Fibroblast of gingiva (primary cell): ENCODE data around the gene ITGA7.

Experiments
- DNase-seq: peaks from one replicate; pipeline ENCODE4 v3.0.0-alpha.2; 2011; ENCODE audit warnings: low read depth

Gene ITGA7

GRCh38 chr12:55699471-55700055 is 8.1 kb downstream of the ITGA7 start:
- no peak for DNase-seq

DNA sequence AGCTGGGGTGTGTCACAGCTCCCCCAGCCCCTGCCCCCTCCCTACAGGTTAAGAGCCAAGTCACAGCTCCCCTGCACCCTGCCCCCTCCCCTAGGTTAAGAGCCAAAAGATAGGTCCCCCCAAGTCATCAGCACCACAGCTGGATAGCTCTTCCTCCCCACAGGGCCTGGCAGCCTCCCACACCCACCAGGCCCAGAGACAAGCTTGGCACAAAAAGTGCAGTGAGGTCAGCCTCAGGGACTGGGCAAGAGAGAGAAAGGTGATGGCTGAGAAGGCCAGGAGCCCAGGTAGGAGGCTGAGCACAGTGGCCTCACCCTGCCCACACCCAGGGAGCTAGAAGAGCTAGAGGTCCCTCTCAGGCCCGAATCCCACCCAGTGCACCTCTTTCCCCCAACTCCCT is 8.7 kb downstream of the ITGA7 start:
- no peak for DNase-seq

DNA sequence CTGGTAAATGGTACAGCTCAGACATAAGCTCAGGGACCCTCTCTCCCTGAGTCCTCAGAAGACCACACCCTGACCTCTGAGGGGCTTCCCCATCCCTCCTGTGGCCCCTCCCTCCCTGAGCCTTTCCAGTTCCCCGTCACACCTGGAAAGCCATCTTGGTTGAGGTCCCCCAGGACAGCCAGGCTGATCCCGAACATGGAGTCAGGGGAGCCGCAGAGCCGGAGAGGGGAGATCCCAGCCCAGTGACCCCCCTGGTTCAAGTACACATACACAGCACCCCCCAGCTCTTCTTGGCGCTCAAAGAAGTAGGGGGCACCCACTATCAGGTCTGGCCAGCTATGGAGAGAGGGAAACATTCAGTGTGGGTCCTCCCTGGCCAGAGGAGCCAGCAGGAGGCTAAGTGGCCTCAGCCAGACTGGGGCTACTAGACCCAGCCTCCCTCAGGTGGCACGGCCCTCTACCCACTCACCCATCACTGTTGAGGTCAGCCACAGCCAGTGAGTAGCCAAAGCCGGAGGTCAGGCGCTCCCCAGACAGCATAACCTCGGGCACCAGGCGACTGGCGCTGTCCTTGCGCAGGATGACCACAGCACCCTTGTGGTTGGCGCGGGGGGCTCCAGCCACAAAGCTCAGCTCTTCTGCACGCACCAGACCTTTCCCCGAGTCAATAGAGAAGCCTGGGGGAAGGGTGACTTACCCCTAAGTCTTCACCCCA is 9.3 kb downstream of the ITGA7 start:
- DNase-seq = no peak

GRCh38 chr12:55697686-55698085 is 10.0 kb downstream of the ITGA7 start:
- no peak for DNase-seq

- no peak for DNase-seq
These were observed 10.8 kb downstream of the ITGA7 start for GRCh38 chr12:55696796-55697462.

DNA sequence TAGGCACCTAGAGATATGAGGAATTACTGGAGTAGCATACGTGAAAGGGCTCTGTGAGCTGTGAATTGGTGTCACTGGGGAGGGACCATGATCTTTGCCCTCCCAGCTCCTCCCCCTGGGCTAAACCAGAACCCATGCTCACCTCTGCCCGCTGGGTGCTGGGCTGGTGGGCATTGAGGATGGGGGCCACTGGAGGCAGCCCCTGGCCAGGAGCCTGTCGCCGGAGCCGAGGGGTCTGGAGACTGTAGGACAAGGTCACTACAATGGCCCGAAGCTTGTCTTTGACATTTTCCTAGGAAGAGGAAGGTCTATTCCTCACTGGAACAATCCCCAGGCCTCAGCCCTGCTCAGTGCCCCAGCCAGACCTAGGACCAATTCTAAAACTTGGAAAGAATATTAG is 11.6 kb downstream of the ITGA7 start:
- DNase-seq = no peak

DNA sequence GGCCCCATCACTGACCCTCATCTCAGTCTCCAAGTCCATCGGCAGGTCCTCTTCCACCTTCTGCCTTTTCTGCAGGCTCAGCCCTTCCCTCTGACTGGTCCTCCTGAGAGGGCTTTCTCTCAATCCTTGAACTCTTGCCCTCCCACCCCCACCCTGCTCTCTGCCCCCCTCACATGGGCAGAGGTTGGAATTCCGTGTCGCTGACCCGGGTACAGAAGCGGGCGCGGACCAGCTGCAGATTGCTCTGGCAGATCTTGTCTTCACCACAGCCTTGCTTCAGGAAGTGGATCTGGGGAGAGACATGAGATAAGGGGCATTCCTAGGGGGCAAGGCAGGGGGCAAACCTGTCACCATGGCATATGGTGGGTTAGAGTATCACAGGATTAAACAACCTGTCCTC is 12.4 kb downstream of the ITGA7 start:
- DNase-seq = no peak

DNA sequence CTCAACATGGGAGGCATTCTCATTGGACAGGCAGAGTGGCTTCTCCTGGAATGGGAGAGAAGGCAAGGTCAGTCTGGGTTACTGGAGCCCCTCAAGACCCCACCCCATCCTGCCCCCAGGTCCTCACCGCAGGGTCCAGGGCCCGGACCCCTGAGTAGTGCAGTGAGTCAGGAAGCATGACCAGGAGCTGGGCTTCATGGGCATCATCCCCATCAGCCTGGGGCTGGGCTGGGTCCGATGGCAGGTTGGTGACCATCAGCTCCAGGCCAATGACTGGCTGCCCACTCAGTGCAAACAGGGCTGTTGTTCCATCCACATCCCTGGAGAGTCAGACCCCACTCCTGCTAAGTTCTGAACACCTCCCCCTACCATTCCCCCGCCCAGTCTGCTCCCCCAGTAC is 13.1 kb downstream of the ITGA7 start:
- no peak for DNase-seq

GRCh38 chr12:55694188-55694515 is 13.6 kb downstream of the ITGA7 start:
- no peak for DNase-seq

DNA sequence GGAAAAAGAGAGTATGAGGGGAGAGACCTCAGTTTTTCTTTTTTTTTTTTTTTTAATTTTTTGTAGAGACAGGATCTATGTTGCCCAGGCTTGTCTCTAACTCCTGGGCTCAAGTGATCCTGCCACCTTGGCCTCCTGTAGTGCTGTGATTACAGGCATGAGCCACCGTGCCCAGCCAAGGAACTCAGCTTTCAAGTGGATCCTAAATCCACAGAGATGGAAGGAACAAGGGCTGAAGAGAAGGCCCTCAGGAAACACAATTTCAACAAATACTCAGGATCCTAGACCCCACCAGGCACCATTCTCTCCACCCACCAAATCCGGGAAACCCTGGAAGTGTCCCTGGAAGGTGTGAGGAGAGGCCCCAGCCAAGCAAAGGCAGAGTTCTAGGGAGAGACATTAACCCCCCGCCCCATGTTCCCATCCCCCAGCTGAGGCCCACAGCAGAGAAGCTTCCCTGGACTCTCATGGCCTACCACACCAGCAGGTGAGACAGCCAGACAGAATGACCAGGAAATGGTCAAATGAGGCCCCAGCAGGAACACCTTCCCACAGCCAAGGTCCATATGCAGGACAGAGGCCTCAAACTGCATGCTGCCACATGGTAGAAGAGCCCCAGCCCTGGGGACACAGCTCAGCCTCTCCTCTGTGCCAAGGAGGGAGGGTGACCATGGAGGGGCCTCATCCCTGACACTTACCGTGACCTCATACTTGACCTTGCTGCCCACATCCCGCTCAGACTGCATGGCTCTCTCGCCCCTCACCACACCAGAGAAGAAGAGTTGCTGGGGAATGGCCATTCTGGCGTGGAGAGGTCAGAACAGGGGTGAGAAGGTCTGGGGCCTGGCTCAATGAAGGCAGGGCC is 14.1 kb downstream of the ITGA7 start:
- no peak for DNase-seq

DNA sequence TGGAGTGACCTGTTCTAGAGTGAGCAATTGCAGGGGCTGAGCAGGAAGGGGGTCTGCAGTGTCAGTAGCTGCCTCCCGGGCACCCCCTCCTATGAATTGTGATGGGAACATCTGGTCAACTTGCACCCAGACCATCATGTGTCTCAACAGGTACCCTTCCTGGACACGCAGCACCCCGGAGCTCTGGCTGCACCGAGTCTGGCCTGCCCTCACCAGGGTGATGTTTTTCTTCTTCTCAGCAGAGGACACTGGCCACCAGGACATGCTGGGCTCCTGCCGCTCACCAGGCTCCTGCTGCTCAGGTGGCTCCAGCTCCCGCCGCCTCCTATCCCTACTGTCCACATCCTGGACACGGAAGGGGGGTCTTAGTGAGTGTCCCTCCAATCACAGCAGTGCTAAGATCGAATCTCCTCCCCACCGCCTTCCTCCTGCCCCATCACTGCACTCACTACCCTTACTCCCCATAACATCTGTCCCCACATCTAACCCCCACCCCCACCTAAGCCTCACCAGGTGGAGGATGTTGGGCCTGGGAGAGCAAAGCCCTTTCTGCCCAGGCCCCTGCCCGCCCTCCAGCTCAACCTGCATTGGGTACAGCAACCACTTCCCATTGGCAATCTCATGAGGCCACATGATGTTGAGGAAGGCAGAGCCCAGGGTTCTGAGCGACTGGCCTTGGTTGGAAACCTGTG is 14.9 kb downstream of the ITGA7 start:
- DNase-seq = no peak

GRCh38 chr12:55688716-55689655 is 18.7 kb downstream of the ITGA7 start:
- DNase-seq = no peak

DNA sequence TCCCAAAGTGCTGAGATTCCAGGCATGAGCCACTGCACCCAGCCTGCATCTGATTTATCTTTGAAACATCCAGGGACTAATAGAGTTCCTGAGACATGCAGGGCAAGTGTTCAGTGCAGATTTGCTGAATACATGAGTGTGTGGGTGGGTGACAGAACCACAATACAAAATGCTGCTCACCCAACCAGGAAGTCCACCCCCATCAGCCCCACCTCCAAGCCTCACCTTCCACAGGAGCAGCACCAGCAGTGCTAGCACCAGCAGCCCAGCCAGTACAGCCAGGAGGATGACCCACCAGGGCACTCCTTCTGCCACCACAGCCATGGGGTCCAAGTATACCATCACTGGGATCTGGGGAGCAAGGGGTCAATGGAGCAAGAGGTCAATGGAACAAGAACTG is 20.0 kb downstream of the ITGA7 start:
- DNase-seq = no peak

DNA sequence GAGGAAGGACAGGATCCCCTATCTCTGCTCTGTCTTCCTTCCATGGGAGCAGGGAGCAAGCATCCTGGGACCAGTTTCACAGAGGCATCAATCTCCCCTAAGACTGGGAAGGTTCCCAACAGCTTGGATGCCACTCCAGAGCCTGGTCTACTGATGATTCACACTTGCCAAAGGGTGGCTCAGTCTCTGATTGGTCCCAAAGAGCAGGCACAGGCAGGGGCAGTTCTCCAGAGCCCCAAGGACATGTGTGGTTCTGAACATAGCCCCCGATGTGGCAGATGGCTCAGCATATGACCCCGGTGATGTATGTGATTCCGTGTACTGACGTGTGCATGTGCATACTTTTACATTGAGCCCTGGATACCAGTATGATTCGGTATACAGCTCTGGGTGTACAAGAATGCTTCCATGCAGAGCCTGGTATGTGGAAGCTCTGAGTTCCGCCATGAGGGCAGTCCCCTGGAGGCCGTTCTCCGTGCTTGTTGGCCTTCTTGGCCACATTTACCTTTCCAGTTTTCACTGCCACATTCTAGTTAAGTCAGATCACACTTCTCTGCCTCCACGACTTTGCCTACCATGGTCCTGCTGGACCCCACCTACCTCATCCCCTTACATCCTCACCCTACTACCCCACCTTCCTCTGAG is 21.2 kb downstream of the ITGA7 start:
- DNase-seq = no peak

DNA sequence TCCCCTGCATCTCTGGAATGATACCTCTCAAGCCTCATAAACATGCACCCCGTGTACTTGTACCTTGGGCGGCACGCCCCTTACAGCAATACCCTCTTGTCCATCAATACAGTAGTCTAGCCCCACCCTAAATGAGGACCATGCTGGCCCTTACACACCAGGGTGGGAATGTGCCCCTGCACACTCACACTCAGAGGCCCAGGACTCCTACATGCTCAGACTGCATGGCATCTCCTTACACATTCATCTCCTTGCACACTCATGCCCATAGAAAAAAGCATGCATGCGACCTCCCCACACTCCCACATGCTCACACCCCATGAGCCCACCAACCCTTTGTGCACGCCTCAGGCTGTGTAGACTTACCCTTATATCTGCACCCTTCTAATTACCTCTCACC is 22.0 kb downstream of the ITGA7 start:
- DNase-seq = no peak

GRCh38 chr12:55684761-55685370 is 22.8 kb downstream of the ITGA7 start:
- DNase-seq = no peak

DNA sequence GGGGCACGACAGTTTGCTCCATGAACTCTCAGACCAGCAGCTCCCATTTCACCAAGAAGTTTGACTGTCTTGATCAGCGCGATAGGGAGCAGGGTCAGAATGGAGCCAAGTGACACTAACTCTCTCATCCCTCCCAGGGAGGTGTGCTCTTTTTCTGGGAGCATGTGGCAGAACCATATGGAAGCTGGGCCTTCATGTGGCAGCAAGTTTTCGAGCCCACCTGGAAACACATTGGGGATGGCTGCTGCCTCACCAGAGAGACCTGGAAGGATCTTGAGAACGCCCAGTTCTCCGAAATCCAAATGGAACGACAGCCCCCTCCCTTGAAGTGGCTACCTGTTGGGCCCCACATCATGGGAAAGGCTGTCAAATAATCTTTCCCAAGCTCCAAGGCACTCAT is 24.0 kb downstream of the ITGA7 start:
- DNase-seq = no peak

DNA sequence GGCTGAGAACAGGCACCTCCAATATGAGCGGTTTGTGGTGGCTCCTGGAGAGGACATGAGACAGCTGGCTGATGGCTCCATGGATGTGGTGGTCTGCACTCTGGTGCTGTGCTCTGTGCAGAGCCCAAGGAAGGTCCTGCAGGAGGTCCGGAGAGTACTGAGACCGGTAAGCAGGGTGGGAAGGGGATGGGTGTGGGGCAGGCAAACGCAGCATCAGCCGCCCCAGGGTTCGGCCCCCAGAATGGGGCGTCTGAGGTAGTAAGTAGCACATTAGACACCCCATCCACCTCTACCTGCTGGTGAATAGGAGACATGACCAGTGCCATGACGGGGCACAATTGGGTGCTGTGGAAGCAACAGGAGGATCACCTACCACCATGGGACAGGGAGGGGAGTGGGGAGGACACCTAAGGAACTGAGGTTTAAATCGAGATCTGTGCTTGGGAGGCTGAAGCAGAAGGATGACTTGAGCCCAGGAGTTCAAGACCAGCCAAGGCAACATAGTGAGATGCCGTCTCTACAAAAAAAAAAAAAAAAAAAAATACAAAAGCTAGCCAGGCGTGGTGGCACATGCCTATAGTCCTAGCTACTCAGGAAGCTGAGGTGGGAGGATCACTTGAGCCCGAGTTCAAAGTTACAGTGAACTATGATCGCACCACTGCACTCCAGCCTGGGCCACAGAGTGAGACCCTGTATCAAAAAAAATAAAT is 25.5 kb downstream of the ITGA7 start:
- no peak for DNase-seq
